GM23338 (cell line): ENCODE results near the gene SACS. TPM values are rescaled to one million over a fixed set of nuclear protein-coding genes. Genes with fewer than 3 reads are reported as not detected.
"Not testable (repeated sequence)": the region's sequence is repeated elsewhere in the genome, so short reads cannot be mapped to it uniquely, and the experiment has no call there.

ENCODE experiments used
- ATAC-seq: fragments of 200-7000 bp; cut with Tn5 transposase; 3 replicates; pipeline ENCODE4 v1.9.1; 2020
- DNase-seq: peaks from one replicate; pipeline ENCODE4 v3.0.0-alpha.2; 2015; ENCODE audit warnings: low spot score
- H2AFZ ChIP-seq: fragments of 200-600 bp; sonication (generic); 2 replicates; pipeline ENCODE4 v1.8.0; 2016; ENCODE audit warnings: antibody characterized with exemption, mild to moderate bottlenecking, moderate library complexity
- H3F3A ChIP-seq: fragments of 200-600 bp; sonication (generic); replicated peaks from 2 replicates; pipeline ENCODE4 v1.8.0; 2017; ENCODE audit warnings: antibody characterized with exemption, mixed run types, low read depth
- H3K27ac ChIP-seq: fragments of 200-600 bp; sonication (generic); 2 replicates; pipeline ENCODE4 v1.6.1; 2016; ENCODE audit warnings: low read depth
- H3K27me3 ChIP-seq: fragments of 200-600 bp; sonication (generic); 2 replicates; pipeline ENCODE4 v1.8.0; 2016; ENCODE audit warnings: mild to moderate bottlenecking, mixed run types, moderate library complexity; ENCODE audit not compliant: insufficient read depth
- H3K36me3 ChIP-seq: fragments of 200-600 bp; sonication (generic); 2 replicates; pipeline ENCODE4 v1.8.0; 2016; ENCODE audit warnings: mild to moderate bottlenecking; ENCODE audit not compliant: insufficient read depth
- H3K4me1 ChIP-seq: fragments of 200-600 bp; sonication (generic); 2 replicates; pipeline ENCODE4 v1.8.0; 2016; ENCODE audit warnings: mild to moderate bottlenecking, moderate library complexity; ENCODE audit not compliant: insufficient read depth
- H3K4me2 ChIP-seq: fragments of 200-600 bp; sonication (generic); 2 replicates; pipeline ENCODE4 v1.7.1; 2017; ENCODE audit warnings: mixed run types
- H3K4me3 ChIP-seq: fragments of 200-600 bp; sonication (generic); 2 replicates; pipeline ENCODE4 v1.6.1; 2016; ENCODE audit warnings: mixed run types
- H3K79me2 ChIP-seq: fragments of 200-600 bp; sonication (generic); replicated peaks from 2 replicates; pipeline ENCODE4 v1.8.0; 2017; ENCODE audit warnings: mild to moderate bottlenecking; ENCODE audit not compliant: insufficient read depth
- H3K9me2 ChIP-seq: fragments of 200-600 bp; sonication (generic); 2 replicates; pipeline ENCODE4 v1.8.0; 2017; ENCODE audit not compliant: insufficient read depth
- H4K20me1 ChIP-seq: fragments of 200-600 bp; sonication (generic); replicated peaks from 2 replicates; pipeline ENCODE4 v1.8.0; 2017; ENCODE audit warnings: mild to moderate bottlenecking; ENCODE audit not compliant: insufficient read depth
- H3K27ac Mint-ChIP-seq: 2 replicates; pipeline ENCODE4 v1.8.0; 2020; ENCODE audit warnings: inconsistent platforms, mild to moderate bottlenecking, moderate library complexity, mixed read lengths
- H3K27me3 Mint-ChIP-seq: 3 replicates; pipeline ENCODE4 v1.8.0; 2022; ENCODE audit warnings: low read depth, mild to moderate bottlenecking, moderate library complexity, mixed read lengths, inconsistent platforms; ENCODE audit not compliant: insufficient read depth, poor library complexity
- H3K36me3 Mint-ChIP-seq: 3 replicates; pipeline ENCODE4 v1.8.0; 2021; ENCODE audit warnings: low read depth, mild to moderate bottlenecking, inconsistent platforms, moderate library complexity, mixed read lengths
- H3K4me1 Mint-ChIP-seq: 3 replicates; pipeline ENCODE4 v1.8.0; 2020; ENCODE audit warnings: mild to moderate bottlenecking, inconsistent platforms, mixed read lengths
- H3K4me3 Mint-ChIP-seq: 3 replicates; pipeline ENCODE4 v1.8.0; 2021; ENCODE audit warnings: moderate library complexity, mild to moderate bottlenecking, inconsistent platforms, mixed read lengths
- H3K9me3 Mint-ChIP-seq: 3 replicates; pipeline ENCODE4 v1.8.0; 2020; ENCODE audit warnings: moderate library complexity, mild to moderate bottlenecking, inconsistent platforms, mixed read lengths
- CREB1 ChIP-seq: fragments of 250-450 bp; sonication (Bioruptor Pico); IDR thresholded peaks from 2 replicates; pipeline ENCODE4 v1.5.0; 2020; ENCODE audit warnings: low read depth, mild to moderate bottlenecking, moderate library complexity
- ZNF114 ChIP-seq: fragments of 250-450 bp; sonication (Bioruptor Pico); IDR thresholded peaks from 2 replicates; pipeline ENCODE4 v1.5.0; 2020; ENCODE audit warnings: mild to moderate bottlenecking, moderate library complexity
- polyA plus RNA-seq: library from polyadenylated mRNA; unstranded; fragments of >200 nt; fragmentation: Nextera tagmentation; extraction: Ambion mirVana; gene quantifications from 2 replicates; pipeline ENCODE4 v1.2.1, GENCODE V29; 2016
- total RNA-seq: library from RNA; depleted of rRNA; stranded (reverse); fragments of >200 nt; shearing (Covaris generic); gene quantifications from 2 replicates; pipeline ENCODE4 v1.2.3, GENCODE V29; 2014
- TF ChIP-seq, protein P1 (sequence below): IDR thresholded peaks from one replicate; pipeline ENCODE4 v1.6.1; 2018; ENCODE audit warnings: antibody characterized with exemption; ENCODE audit not compliant: unreplicated experiment
- TF ChIP-seq, protein P2 (sequence below), 2 experiments: fragments of 200-600 bp in 1 of 2; sonication (generic) in 1 of 2; conservative IDR thresholded peaks; 2 replicates each; pipeline versions ENCODE4 v1.5.1 to v1.6.1; 2016 to 2017; ENCODE audit warnings: antibody characterized with exemption in 2 of 2, low read depth in 2 of 2, mild to moderate bottlenecking in 2 of 2, moderate library complexity in 1 of 2
- TF ChIP-seq, protein P3 (sequence below): IDR thresholded peaks from 2 replicates; pipeline ENCODE4 v1.6.1; 2016; ENCODE audit warnings: antibody characterized with exemption

SACS gene
- total and polyA plus RNA-seq, 2 experiments from 2014 or later, result 13.8 to 58.7 TPM

DNA sequence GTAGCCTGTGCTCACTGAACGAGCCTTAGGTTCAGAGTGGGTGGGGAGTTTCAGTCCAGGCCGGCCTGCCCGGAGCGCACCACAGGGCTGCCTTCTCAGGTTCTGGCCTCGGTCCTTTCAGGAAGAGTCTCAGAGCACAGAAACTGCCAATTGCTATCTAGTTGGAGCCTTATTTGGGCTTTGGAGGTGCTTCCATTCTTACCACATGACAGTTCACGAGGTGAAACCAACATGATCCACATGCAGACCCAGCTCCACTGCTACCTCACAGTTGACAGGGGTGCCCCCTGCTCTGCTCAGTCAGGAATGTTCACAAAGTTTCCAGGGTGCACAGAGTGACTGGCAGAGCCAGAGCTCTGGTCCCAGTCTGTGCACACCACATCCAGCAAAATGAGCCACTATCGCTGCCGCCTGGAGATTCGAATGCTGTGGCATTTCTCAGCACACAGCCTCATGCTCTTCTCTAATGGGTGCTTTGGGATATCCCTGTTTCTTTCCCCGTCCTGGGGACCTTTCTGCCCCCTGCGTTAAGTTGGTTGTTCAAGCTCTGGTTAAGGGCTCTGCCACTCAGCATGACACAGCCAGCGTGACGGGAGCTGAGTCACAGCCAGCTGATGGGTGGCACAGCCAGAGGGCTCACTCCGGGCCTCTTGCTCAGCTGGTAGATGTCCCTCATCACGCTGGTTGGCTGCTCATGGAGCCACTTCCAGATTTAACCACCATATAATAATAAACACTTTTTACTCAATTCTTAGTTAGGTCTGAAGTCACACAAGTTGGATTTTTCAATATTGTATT is 7.5 kb upstream of the SACS start (continued):
- TF ChIP-seq, protein P1, sequence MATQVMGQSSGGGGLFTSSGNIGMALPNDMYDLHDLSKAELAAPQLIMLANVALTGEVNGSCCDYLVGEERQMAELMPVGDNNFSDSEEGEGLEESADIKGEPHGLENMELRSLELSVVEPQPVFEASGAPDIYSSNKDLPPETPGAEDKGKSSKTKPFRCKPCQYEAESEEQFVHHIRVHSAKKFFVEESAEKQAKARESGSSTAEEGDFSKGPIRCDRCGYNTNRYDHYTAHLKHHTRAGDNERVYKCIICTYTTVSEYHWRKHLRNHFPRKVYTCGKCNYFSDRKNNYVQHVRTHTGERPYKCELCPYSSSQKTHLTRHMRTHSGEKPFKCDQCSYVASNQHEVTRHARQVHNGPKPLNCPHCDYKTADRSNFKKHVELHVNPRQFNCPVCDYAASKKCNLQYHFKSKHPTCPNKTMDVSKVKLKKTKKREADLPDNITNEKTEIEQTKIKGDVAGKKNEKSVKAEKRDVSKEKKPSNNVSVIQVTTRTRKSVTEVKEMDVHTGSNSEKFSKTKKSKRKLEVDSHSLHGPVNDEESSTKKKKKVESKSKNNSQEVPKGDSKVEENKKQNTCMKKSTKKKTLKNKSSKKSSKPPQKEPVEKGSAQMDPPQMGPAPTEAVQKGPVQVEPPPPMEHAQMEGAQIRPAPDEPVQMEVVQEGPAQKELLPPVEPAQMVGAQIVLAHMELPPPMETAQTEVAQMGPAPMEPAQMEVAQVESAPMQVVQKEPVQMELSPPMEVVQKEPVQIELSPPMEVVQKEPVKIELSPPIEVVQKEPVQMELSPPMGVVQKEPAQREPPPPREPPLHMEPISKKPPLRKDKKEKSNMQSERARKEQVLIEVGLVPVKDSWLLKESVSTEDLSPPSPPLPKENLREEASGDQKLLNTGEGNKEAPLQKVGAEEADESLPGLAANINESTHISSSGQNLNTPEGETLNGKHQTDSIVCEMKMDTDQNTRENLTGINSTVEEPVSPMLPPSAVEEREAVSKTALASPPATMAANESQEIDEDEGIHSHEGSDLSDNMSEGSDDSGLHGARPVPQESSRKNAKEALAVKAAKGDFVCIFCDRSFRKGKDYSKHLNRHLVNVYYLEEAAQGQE, result no peak
- TF ChIP-seq, protein P2, sequence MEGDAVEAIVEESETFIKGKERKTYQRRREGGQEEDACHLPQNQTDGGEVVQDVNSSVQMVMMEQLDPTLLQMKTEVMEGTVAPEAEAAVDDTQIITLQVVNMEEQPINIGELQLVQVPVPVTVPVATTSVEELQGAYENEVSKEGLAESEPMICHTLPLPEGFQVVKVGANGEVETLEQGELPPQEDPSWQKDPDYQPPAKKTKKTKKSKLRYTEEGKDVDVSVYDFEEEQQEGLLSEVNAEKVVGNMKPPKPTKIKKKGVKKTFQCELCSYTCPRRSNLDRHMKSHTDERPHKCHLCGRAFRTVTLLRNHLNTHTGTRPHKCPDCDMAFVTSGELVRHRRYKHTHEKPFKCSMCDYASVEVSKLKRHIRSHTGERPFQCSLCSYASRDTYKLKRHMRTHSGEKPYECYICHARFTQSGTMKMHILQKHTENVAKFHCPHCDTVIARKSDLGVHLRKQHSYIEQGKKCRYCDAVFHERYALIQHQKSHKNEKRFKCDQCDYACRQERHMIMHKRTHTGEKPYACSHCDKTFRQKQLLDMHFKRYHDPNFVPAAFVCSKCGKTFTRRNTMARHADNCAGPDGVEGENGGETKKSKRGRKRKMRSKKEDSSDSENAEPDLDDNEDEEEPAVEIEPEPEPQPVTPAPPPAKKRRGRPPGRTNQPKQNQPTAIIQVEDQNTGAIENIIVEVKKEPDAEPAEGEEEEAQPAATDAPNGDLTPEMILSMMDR (conservative IDR thresholded peaks at IDR 0.05; ENCODE audit: low read depth in 2 of 2), result no peak
- no peak for TF ChIP-seq CREB1 (CRISPR knock-in tag)
- TF ChIP-seq, protein P3, sequence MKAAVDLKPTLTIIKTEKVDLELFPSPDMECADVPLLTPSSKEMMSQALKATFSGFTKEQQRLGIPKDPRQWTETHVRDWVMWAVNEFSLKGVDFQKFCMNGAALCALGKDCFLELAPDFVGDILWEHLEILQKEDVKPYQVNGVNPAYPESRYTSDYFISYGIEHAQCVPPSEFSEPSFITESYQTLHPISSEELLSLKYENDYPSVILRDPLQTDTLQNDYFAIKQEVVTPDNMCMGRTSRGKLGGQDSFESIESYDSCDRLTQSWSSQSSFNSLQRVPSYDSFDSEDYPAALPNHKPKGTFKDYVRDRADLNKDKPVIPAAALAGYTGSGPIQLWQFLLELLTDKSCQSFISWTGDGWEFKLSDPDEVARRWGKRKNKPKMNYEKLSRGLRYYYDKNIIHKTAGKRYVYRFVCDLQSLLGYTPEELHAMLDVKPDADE, result no peak

DNA sequence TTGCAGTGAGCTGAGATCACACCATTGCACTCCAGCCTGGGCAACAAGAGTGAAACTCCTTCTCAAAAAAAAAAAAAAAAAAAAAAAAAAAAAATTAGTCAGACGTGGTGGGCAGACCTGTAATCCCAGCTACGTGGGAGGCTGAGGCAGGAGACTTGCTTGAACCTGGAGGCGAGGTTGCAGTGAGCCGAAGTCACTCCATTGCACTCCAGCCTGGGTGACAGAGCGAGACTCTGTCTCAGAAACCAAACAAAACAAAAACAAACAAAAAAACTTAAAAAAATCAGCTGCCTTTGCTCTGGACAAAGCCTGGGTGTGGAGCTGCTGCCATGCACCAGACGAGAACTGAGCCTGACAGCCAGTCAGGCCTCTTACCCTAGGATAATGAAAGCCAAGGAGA is 6.8 kb upstream of the SACS start:
- H3K27ac Mint-ChIP-seq, H3K27ac ChIP-seq, H3K4me3 ChIP-seq, H3K36me3 Mint-ChIP-seq, H3K4me2 ChIP-seq, H3K27me3 ChIP-seq, H3K9me3 Mint-ChIP-seq, H3K36me3 ChIP-seq, H3K79me2 ChIP-seq, H3K4me1 Mint-ChIP-seq, H3K27me3 Mint-ChIP-seq, H3K4me3 Mint-ChIP-seq, H3K9me2 ChIP-seq, H3K4me1 ChIP-seq, H3F3A ChIP-seq, DNase-seq, ATAC-seq, H4K20me1 ChIP-seq: not testable (repeated sequence)
- H2AFZ ChIP-seq, result peak overlapping the region; percentile 81; the same call in 1 of the 2 replicates

DNA sequence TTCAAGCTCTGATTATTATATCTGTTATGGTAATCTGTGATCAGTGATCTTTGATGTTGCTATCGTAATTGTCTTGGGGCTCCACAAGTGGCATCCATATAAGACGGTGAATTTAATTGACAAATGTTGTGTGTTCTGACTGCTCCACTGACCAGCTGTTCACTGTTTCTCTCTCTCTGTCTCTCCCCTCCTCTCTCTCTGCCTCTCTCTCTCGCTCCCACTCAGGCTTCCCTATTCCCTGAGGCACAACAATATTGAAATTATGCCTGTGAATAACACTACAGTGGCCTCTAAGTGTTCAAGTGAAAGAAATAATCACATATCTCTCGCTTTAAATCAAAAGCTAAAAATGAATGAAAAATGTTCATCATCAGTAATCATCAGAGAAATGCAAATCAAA is 4.4 kb upstream of the SACS start:
- Mint-ChIP-seq H3K27me3 (no peaks in the 10 kb centered on the region), H3K27ac (no peak overlapping the region)
- TF ChIP-seq, protein P3, result no peak
- no peak for TF ChIP-seq ZNF114 (CRISPR knock-in tag)

More for the DNA sequence above, 4.4 kb upstream of the SACS start:
- Mint-ChIP-seq H3K36me3 (no peaks in the 10 kb centered on the region), H3K4me3 (no peak overlapping the region), H3K4me1 (peaks cover 9% of the 10 kb centered on the region; the same call in 2 of the 3 replicates), H3K9me3 (no peaks in the 10 kb centered on the region)
- ATAC-seq, result no peak
- peaks cover 10% of the 10 kb centered on the region for H3K4me1 ChIP-seq
- no peak for DNase-seq
- H3K79me2 ChIP-seq, result no peaks in the 10 kb centered on the region
- H2AFZ ChIP-seq, result no peak overlapping the region
- H3F3A ChIP-seq, result no peaks in the 10 kb centered on the region
- H3K4me3 ChIP-seq, result no peak overlapping the region
- no peak overlapping the region for H3K4me2 ChIP-seq
- no peaks in the 10 kb centered on the region for H3K27me3 ChIP-seq
- H4K20me1 ChIP-seq, result no peaks in the 10 kb centered on the region
- no peaks in the 10 kb centered on the region for H3K9me2 ChIP-seq
- H3K27ac ChIP-seq, result no peak overlapping the region
- no peaks in the 10 kb centered on the region for H3K36me3 ChIP-seq
